ENCODE data around the gene TMEM196.

- no peak for TF ChIP-seq CTCF (IDR thresholded peaks at IDR 0.05)
- TF ChIP-seq POLR2A (IDR thresholded peaks at IDR 0.05) = no peak
Observed at GRCh38 chr7:19696926-19697325, 76.5 kb downstream of the TMEM196 start.

Data from testis (tissue), 2 donors.